GM18870 (cell line): ENCODE measurements around the gene GFRA4.

Experiments used
- ATAC-seq: cut with Tn5 transposase; IDR thresholded peaks from one replicate; pipeline ENCODE4 v1.9.1; 2021; ENCODE audit warnings: moderate library complexity; ENCODE audit not compliant: unreplicated experiment

The GFRA4 gene

GRCh38 chr20:3655131-3655405 lies 8.1 kb downstream of the GFRA4 start:
- no peak for ATAC-seq

DNA sequence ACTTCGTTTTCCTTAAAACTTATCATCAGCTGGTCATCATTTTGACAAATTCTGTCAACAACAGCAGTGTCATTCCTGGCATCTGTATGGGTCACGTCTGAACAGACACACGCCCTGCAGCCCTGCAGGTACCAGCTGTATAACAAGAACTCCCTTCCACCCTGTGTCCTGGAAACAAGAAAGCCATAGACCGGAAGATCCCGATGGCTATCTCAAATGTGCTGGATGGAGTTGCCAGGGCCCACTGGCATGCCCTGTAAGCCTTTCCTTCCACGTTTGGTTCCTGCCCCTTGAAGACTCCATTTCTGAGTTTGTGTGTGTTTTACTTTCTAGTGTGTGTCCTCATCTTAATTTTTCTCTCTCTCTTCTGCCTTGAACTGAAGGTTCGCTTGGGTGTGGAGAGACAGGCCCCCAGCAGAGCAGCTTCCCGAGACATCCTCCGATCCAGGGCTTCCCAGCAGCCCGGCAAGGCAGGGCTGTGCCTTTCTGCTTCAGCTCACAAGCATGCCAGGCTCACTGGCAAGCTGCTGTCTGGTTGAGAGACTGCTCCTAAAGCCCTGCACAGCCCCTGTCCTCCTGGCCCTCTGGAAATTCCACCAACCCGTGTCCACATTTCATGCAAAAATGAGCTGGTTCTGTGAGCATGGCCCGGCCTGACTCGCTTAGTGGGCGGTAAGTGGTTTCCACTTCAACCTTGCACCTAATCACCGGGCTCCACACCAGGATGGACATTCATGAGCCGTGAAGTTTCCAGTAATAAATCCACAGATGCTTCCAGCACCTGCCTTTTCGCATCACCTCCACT lies 8.7 kb downstream of the GFRA4 start:
- no peak for ATAC-seq

DNA sequence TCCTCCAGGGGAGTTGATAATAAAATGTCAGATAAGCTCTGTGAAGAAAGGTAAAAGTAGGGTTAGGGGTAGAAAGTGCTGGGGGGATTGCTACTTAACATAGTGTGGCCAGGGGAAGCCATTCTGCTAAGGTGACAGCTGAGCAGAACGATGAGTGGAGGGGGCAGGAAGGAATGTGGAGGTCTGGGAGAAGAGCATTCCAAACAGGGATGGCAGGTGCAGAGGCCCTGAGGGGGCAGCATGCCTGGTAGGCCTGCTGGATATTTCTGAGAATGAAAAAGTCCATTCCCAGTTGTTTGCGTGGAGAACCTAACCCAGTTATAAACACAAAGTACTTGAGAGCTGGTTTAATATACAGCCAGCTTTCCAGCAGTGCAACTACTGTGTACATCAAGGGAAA lies 9.3 kb downstream of the GFRA4 start:
- ATAC-seq = no peak

DNA sequence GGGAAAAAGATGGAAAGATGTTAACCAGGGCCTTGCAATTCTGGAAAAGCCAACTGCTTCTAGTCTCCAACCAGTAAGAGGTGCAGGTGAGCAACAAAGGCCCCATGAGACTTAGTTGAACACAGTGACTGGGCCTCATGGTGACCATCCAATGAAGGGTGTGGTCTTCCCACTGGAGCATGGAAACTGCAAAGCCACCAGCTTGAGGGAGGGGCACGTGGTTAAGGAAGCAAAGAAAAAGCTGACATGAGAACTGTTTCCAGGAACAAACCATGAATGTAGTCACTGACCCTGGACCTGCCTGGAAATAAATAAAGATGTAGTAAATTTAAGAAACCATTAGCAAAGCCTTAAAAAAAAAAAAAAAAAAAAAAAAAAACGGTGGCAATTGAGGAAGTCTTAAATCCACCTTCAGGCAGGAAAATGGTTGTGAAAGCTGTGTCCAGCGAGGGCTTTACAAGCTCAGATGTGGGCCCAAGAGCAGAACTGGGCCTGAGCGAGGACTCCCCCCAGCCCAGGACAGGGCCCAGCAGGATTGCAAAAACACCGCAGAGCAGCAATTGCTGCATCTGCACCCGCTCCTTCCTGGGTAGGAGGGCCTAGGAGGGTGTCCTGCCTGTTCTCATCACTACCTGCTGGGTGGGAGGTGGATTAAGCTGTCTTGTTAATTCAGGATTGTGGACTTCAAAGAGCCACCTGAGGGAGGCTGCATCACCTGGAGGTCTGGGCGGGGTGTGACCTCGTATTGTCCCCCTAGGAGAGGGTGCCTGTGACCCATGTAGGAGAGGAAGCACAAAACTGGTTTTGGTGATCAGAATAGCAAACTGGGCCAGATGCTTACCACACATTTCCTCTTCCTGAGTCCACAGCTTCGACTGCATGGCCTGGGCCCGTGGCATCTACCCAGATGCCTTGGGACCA lies 10.3 kb downstream of the GFRA4 start:
- ATAC-seq = no peak

GRCh38 chr20:3652221-3652620 lies 11.0 kb downstream of the GFRA4 start:
- no peak for ATAC-seq

DNA sequence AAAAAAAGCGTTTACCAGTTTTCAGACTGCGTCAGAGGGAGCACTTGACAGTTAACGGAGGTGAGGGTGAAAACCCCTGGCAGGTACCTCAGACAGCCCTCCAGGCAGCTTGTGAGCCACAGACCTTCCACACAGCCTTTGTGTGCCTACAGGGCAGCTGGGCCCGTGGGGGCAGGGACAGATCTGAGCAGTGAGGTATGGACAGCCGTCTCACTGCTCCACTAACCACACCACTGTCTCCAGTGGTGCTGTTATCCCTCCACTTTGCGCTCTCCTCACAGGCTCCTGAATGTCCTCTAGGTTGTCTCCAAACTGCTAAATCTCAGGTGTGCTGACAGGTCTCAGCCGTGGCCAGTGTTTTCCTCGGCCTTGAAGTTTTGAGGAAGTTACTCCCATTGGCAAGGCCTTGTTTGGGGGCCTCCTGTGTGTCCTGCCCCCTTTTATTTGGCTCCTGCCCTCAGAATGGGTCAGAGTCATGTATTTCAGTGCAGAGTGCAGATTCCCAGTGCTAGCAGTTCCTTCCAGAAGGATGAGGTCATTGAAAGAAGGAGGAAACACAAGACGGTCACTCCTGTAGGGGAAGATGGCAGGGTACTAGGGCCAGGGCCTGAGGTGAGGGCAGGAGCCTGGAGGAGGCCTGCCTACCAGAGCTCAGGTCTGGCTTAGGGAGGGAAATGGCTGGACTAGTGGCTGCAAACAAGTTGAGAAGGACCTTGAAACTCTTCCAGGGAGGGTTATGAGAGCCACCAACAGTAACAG lies 11.8 kb downstream of the GFRA4 start:
- ATAC-seq = no peak

DNA sequence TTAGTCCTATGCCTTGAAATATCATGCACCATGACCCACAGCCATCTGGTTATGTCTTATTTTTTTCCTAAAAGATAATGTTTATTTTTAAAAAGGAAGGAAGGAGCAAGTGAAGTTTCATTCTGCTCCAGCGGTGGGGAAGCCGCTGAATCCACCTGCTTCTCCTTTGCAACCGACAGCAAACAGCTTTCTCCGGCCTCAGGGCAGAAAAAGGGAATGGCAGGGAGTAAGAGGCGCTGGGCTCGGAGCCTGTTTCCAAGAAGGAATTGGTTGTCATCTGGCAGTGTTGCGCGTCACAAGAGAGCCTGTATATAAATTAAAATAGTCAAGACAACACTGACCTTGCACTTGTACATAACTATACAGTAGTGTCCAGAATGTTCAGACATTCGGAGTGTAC lies 14.2 kb downstream of the GFRA4 start:
- no peak for ATAC-seq

DNA sequence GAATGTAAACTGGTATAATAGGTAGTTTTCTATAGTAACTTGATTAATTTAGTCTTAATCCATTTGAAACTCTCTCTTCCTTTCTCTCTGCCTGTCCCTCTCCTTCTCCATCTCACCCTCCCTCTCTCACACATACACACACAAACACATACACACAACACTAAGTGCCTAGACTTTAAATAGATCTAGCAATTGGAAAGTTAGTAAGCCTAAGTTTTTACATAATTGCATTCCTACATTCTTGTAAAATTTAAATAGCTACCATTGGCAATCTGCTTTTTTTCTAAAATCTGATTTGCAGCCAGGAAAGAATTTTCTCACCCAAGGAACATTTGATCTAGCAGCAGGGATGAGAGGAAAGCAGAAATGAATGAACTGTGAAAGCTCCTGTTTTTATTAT lies 15.7 kb downstream of the GFRA4 start:
- no peak for ATAC-seq

DNA sequence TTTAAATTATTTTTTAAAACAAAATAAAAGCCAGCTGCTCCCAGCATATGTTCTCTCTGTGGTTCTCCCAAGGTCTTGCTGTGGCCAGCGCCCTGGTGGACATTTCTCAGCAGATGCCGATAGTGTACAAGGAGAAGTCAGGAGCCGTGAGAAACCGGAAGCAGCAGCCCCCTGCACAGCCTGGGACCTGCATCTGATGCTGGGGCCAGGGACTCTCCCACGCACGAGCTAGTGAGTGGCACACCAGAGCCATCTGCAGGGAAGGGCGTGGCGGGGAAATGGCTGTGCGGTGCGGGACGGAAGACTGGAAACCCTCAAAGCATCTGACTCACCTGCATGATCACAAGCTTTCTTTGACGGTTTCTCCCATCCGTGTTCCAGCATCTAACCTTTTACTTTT lies 16.5 kb downstream of the GFRA4 start:
- no peak for ATAC-seq

GRCh38 chr20:3646067-3646440 lies 17.1 kb downstream of the GFRA4 start:
- ATAC-seq = no peak

- no peak for ATAC-seq
Measured at GRCh38 chr20:3645309-3646066, 17.7 kb downstream of the GFRA4 start.

- ATAC-seq = no peak
Measured at GRCh38 chr20:3640259-3640658, 22.9 kb downstream of the GFRA4 start.

DNA sequence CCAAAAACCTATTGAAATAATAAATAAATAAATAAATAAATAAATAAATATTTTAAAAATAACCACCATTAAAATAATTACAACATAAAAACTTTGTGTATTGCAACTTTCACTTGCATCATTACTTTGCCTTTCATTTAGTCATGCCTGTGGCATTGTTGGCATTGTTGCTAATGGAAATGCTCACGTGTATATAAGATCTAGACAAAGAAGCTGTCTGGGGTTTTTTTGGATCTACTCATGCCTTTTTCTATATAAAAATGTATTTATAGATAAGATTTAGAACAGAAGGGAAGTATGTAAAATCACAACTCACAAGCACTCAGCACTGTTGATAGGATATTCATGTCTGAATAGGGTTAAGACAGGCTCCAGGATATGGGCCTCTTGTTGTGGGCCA lies 27.9 kb downstream of the GFRA4 start:
- no peak for ATAC-seq

- ATAC-seq = no peak
Measured at GRCh38 chr20:3633913-3634478, 29.2 kb downstream of the GFRA4 start.

DNA sequence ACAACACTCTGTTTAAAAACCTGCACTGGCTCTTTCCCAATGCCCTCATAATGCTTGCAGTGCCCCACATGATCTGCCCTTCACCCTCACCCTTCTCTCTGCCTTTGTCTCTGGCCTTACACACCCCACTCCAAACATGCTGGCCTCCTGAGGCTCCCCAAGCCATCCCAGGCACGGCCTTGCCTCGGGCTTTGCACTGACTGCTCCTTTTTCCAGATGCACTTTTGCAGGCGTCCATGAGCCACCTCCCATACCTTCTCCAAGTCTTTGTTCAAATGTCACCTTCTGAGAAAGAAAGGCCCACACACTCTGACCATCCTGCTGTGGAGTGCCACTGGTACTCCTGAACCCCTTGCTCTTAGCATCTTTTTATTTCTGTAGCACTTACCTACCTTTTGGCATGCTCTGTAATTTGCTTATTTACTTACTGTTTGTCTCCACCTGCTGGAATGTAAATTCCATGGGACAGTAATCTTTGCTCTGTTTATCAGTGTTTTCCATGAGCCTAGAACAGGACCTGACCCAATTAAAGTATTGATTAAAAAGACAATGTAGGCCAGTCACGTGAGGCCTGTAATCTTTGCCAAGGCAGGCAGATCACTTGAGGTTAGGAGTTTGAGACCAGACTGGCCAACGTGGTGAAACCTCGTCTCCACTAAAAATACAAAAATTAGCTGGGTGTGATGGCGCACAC lies 30.7 kb downstream of the GFRA4 start:
- no peak for ATAC-seq

GRCh38 chr20:3631534-3631933 lies 31.7 kb downstream of the GFRA4 start:
- ATAC-seq = no peak

DNA sequence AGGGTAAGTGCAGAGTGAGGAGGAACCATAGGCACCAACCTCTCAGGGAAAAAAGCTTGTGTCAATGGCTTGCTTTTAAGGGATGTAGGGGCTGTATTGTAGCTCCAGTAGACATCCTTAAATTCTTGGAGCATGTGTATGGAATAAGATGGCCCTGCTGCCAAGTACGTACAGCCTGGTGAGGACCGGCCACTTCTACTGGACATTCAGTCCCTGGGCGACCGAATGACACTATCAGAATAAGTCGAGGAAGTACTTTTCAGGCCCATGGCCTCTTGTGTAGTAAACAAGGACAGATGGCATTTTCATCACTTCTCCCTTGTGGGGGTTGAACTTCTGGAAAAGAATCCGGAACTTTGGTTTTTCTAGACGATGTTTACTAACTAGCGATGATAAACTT lies 32.8 kb downstream of the GFRA4 start:
- ATAC-seq = no peak

DNA sequence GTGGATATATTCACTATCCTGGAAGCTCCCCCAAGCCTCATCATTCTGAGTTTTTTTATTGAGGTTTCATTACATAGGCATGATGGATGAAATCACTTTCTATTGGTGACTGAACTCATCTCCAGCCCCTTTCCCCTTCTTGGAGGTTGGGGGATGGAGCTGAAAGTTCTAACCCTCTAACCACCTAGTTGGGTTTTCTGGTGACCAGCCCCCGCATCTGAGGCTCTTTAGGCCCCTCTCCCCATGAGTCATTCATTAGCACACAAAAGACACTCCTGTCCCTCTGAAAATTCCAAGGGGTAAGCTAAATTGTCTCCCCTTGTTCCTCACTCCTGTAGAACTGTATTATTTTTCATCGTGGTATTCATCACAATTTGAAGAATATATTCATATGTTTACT lies 33.3 kb downstream of the GFRA4 start:
- no peak for ATAC-seq

GRCh38 chr20:3628502-3629314 lies 34.5 kb downstream of the GFRA4 start:
- no peak for ATAC-seq
